Astrocyte of the cerebellum (primary cell): ENCODE results near the gene PPP6R2.

ENCODE experiments used
- DNase-seq: peaks from one replicate; pipeline ENCODE4 v3.0.0-alpha.2; 2011; ENCODE audit warnings: low read depth
- H3K4me3 ChIP-seq: 2 replicates; pipeline ENCODE4 v1.5.1; 2011; ENCODE audit warnings: mild to moderate bottlenecking, low read depth, low read length, moderate library complexity
- CTCF ChIP-seq: IDR thresholded peaks from 2 replicates; pipeline ENCODE4 v1.5.1; 2012; ENCODE audit warnings: low read length, low read depth, moderate library complexity, mild to moderate bottlenecking; ENCODE audit errors: missing control alignments
- in situ Hi-C: cut with HindIII; loops from 2 replicates; pipeline ENCODE4 v1.10.0; 2017; ENCODE audit warnings: low sequenced_read_pairs

PPP6R2 gene

GRCh38 chr22:50435291-50436014 is 92.3 kb downstream of the PPP6R2 start:
- in situ Hi-C loops = no loop called here
- H3K4me3 ChIP-seq = no peak overlapping the region
- DNase-seq = no peak
- no peak for TF ChIP-seq CTCF

- H3K4me3 ChIP-seq = no peak overlapping the region
- in situ Hi-C loops = no loop called here
- TF ChIP-seq CTCF = no peak
- DNase-seq = no peak
Measured at GRCh38 chr22:50436015-50436830, 93.1 kb downstream of the PPP6R2 start.

- H3K4me3 ChIP-seq = no peak overlapping the region
- in situ Hi-C loops = no loop called here
- DNase-seq = no peak
- no peak for TF ChIP-seq CTCF
Measured at GRCh38 chr22:50436841-50437341, 93.8 kb downstream of the PPP6R2 start.

- H3K4me3 ChIP-seq = no peak overlapping the region
- no peak for TF ChIP-seq CTCF
- no peak for DNase-seq
- in situ Hi-C loops = no loop called here
Measured at GRCh38 chr22:50437511-50438304, 94.6 kb downstream of the PPP6R2 start.

- no peak for DNase-seq
- H3K4me3 ChIP-seq = no peak overlapping the region
- no peak for TF ChIP-seq CTCF
- in situ Hi-C loops = no loop called here
Measured at GRCh38 chr22:50438305-50439275, 95.5 kb downstream of the PPP6R2 start.
